Progenitor cell of endocrine pancreas (in vitro differentiated cells): ENCODE data around the gene WDR7. TPM values are rescaled to one million over a fixed set of nuclear protein-coding genes. Genes with fewer than 3 reads are reported as not detected.
A peak's percentile ranks its signal among the peaks of the same experiment; 100 is the strongest.

Experiments
- DNase-seq: peaks from one replicate; pipeline ENCODE4 v3.0.0; 2021; ENCODE audit warnings: low spot score; ENCODE audit not compliant: unreplicated experiment
- H3K27ac Mint-ChIP-seq: 2 replicates; pipeline ENCODE4 v1.8.0; 2021; ENCODE audit warnings: mild to moderate bottlenecking, moderate library complexity, mixed read lengths
- H3K27me3 Mint-ChIP-seq: 2 replicates; pipeline ENCODE4 v1.8.0; 2021; ENCODE audit warnings: mixed read lengths
- H3K36me3 Mint-ChIP-seq: 2 replicates; pipeline ENCODE4 v1.8.0; 2022; ENCODE audit warnings: mixed read lengths; ENCODE audit not compliant: insufficient read depth
- H3K4me1 Mint-ChIP-seq: 2 replicates; pipeline ENCODE4 v1.8.0; 2021; ENCODE audit warnings: low read depth, mixed read lengths
- H3K4me3 Mint-ChIP-seq: 2 replicates; pipeline ENCODE4 v1.8.0; 2021; ENCODE audit warnings: low read depth, mild to moderate bottlenecking, moderate library complexity, mixed read lengths
- H3K9me3 Mint-ChIP-seq: 2 replicates; pipeline ENCODE4 v1.8.0; 2021; ENCODE audit warnings: low read depth, mixed read lengths
- CTCF ChIP-seq: fragments of 200-600 bp; sonication (generic); IDR thresholded peaks from one replicate; pipeline ENCODE4 v1.5.0; 2021; ENCODE audit warnings: antibody characterized with exemption, mild to moderate bottlenecking; ENCODE audit not compliant: unreplicated experiment
- total RNA-seq: library from RNA; stranded (reverse); gene quantifications from 2 replicates; pipeline ENCODE4 v1.2.1, GENCODE V29; 2021

WDR7 gene
- total RNA-seq, 1 donor from 2014 or later = 23.2 TPM

- Mint-ChIP-seq H3K36me3 (no peaks in the 10 kb centered on the region), H3K27me3 (no peaks in the 10 kb centered on the region)
These were observed 336.1 kb downstream of the WDR7 start for GRCh38 chr18:56987236-56987635.

GRCh38 chr18:56988022-56988421, 336.9 kb downstream of the WDR7 start:
- Mint-ChIP-seq H3K27ac (no peak overlapping the region), H3K4me1 (peaks cover 47% of the 10 kb centered on the region), H3K36me3 (no peaks in the 10 kb centered on the region), H3K9me3 (peaks cover 3% of the 10 kb centered on the region), H3K4me3 (no peak overlapping the region), H3K27me3 (no peaks in the 10 kb centered on the region)
- DNase-seq = no peak
- TF ChIP-seq CTCF = no peak

More at GRCh38 chr18:56987236-56987635, 336.1 kb downstream of the WDR7 start:
- no peak for DNase-seq
- Mint-ChIP-seq H3K27ac (peak overlapping the region; percentile 13), H3K4me3 (no peak overlapping the region), H3K4me1 (peaks cover 51% of the 10 kb centered on the region), H3K9me3 (peaks cover 3% of the 10 kb centered on the region)
- no peak for TF ChIP-seq CTCF

GRCh38 chr18:56990678-56991077, 339.5 kb downstream of the WDR7 start:
- Mint-ChIP-seq H3K27me3 (no peaks in the 10 kb centered on the region), H3K4me3 (no peak overlapping the region), H3K9me3 (peaks cover 3% of the 10 kb centered on the region), H3K36me3 (no peaks in the 10 kb centered on the region), H3K4me1 (peaks cover 36% of the 10 kb centered on the region), H3K27ac (no peak overlapping the region)
- TF ChIP-seq CTCF = no peak
- no peak for DNase-seq

- no peak for TF ChIP-seq CTCF
- Mint-ChIP-seq H3K27me3 (no peaks in the 10 kb centered on the region), H3K9me3 (peaks cover 3% of the 10 kb centered on the region), H3K36me3 (no peaks in the 10 kb centered on the region), H3K27ac (no peak overlapping the region), H3K4me3 (no peak overlapping the region), H3K4me1 (peaks cover 31% of the 10 kb centered on the region)
- DNase-seq = no peak
These were observed 341.6 kb downstream of the WDR7 start for GRCh38 chr18:56992777-56993176.

GRCh38 chr18:56995579-56996188, 344.5 kb downstream of the WDR7 start:
- H3K27ac Mint-ChIP-seq = no peak overlapping the region
- H3K4me3 Mint-ChIP-seq = no peak overlapping the region
- peaks cover 1% of the 10 kb centered on the region for H3K9me3 Mint-ChIP-seq
- DNase-seq = no peak
- H3K27me3 Mint-ChIP-seq = no peaks in the 10 kb centered on the region
- TF ChIP-seq CTCF = peak; percentile 17
- H3K4me1 Mint-ChIP-seq = peaks cover 23% of the 10 kb centered on the region
- H3K36me3 Mint-ChIP-seq = no peaks in the 10 kb centered on the region
